HG02798 (cell line): Measurements from ENCODE around the gene LEMD2.
"Not testable (repeated sequence)": the region's sequence is repeated elsewhere in the genome, so short reads cannot be mapped to it uniquely, and the experiment has no call there.

Experiments used
- ATAC-seq: cut with Tn5 transposase; IDR thresholded peaks from one replicate; pipeline ENCODE4 v1.9.1; 2021; ENCODE audit warnings: mild to moderate bottlenecking; ENCODE audit not compliant: unreplicated experiment, poor library complexity

LEMD2 gene

GRCh38 chr6:33788694-33789549 is at the start of gene LEMD2:
Gene LEMD2 (minus strand): TSS chr6:33789130. CDS start chr6:33789116, 14 bp downstream.
- peak; percentile 94 for ATAC-seq

- ATAC-seq: no peak
Measured at GRCh38 chr6:33837971-33838665, 49.2 kb upstream of the LEMD2 start.

DNA sequence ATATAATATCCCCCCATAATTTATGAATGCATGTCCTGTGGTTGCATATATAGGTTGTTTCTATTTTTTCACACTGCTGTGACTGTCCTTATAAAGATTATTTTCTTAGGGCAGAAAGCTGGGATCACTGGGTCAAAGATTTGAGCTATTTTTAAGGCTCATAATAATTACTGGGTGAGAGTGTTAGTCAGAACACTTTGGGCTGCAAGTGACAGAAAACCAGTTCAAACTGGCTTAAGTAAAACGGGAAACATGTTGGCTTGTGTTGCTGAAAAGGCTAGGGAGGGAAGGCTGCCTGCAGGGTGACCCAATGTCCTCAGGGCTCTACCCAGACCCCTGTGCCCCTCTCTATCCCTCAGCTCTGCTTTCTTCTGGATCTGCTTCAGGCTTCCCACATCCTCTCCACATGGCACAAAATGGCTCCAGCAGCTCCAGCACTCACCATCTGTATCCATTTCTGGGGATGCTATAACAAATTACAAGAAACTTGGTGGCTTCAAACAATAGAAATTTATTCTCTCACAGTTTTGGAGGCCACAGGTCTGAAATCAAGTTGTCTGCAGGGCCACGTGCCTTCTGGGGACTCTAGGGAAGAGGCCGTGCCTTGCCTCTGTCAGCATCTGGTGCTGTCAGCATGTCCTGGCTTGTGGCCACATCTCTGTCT is 48.0 kb upstream of the LEMD2 start:
- ATAC-seq: no peak

- no peak for ATAC-seq
Measured at GRCh38 chr6:33834401-33835392, 45.8 kb upstream of the LEMD2 start.

DNA sequence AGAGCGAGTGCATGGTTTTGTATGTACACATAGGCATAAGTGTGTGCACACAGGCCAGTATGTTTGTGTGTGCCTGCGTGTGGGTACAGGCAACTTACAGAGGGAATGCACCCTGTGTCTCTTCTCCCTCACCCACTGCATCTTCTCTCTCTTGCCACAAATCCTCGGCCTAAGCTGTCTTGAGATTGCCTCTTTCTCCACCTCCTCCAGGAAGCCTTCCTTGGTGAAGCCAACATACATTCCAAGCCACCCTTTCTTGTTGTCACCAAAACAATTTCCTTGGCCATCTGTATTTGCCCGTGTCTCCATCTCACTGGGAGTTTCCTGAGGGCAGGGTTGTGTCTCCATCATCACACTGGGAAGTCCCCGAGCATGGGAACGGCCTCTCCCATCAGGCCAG is 44.7 kb upstream of the LEMD2 start:
- ATAC-seq: no peak

GRCh38 chr6:33832831-33833230 is 43.9 kb upstream of the LEMD2 start:
- not testable (repeated sequence) for ATAC-seq

GRCh38 chr6:33831725-33832124 is 42.8 kb upstream of the LEMD2 start:
- not testable (repeated sequence) for ATAC-seq

DNA sequence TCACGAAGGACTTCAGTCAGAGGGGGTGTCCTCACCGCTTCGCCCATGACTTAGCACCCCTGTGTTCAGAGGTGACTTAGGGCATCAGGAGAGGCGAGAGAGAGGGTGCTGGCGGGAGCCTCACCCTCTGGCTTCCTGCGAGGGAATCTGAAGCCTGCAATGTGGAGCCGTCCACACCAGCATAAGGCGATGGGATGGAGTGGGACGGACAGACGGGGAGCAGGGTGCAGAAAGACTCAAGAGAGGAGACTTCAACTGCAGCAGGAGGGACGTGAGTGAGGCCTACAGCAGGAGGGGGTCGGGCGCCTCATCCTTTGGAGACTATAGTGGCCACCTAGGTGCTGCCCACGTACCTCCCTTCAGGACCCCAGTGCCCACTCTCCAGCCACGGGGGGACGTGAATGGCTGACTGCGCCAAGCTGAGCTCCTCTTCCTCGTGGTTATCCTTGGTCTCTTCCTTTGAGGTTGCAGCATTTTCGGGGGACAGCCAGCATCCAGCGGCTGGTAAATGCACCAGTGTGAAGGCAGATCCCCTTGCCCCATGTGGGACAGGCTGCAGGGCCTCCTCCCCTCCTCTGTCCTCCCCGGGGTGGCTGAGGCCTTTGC is 41.8 kb upstream of the LEMD2 start:
- ATAC-seq: no peak

- ATAC-seq: no peak
Measured at GRCh38 chr6:33828764-33829731, 40.1 kb upstream of the LEMD2 start.

GRCh38 chr6:33828452-33828763 is 39.5 kb upstream of the LEMD2 start:
- ATAC-seq: no peak

DNA sequence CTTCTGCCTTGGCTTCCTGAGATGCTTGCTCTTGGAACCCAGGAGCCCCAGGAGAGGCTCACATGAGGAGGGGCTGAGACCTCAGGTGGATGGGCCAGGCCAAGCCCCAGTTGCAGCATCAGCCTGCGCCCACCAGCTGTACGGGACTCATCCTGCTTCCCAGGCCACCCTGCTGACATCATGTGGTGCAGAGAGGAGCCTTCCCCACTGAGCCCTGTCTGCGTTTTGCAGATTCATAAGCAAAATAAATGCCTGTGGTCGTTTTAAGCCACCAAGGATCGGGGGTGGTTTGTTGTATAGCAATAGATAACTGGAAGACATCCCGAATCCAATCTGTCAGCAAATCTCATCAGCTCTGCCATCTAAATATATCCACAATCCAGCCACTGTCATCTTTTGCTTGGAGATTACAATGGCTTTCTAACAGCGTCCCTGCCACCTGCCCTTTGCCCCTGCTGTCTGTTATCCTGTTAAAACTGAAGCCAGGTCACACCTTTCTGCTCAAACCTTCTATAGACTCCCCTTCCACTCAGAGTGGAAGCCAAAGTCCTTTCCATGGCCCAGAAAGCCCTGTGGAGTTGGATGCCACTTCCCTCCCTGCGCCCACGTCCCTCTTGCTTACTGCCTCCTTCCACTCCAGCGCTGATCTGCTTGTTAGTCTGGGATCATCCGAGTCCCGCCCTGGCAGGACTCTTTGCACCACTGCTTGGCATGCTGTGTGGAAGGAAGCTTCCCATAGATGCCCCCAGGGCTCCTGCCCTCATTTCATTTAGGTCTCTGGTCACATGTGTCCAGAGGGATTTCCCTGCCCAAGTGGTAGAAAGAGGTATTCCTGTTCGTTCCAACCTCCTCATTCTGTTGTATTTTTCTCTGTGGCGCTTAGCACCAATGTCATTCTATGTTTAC is 38.9 kb upstream of the LEMD2 start:
- ATAC-seq: no peak

GRCh38 chr6:33826537-33826936 is 37.6 kb upstream of the LEMD2 start:
- no peak for ATAC-seq

DNA sequence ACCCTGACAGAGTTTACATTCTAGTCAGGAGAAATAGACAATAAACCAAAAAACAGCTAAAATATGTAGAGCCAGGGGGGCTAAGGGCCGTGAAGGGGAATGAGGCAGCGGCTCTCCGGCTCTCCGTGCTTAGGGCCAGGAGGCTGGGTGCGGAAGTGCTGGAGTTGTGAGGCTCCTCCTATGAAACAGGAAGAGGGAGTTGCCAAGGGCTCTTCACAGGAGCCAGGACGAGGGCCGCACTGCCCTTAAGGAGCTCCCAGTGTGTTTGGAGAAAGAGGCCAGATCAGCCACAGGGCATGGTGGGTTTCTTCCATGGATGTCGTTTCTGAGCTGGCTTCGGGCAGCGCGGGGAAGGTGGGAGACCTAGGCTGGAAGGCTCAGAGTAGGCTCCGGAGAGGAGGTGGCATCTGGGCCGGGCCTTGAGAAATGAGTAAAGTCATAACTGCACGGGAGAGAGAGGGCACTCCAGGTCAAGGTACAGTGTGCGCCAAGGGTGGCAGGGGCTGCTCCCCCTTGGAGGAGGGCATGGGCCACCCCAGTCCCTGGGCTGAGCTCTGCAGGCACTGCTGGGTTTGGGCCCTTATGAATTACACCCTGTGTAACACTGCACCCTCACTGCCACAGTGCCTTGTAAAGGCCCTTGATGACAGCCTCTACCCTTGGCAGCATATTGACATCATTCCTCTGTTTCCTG is 35.7 kb upstream of the LEMD2 start:
- ATAC-seq: no peak

DNA sequence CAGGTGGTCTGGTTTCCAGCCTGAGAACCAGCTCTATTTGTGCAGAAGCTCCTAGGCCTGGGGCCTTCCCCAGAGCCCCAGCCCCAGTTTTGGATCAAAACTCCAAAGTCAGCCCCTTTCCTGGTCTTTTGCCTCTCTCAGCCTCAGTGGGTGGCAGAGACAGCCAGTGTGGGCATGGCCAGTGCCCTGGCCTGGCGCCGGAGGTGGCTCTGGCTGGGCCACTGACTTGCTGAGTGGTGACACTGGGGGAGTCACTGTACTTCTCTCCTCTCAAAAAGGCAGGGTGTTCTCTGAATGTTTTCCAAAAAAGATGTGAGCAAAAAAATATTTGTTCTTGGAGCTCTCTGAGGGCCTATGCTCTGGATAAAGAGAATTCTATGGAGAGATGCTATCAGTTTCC is 34.9 kb upstream of the LEMD2 start:
- no peak for ATAC-seq

DNA sequence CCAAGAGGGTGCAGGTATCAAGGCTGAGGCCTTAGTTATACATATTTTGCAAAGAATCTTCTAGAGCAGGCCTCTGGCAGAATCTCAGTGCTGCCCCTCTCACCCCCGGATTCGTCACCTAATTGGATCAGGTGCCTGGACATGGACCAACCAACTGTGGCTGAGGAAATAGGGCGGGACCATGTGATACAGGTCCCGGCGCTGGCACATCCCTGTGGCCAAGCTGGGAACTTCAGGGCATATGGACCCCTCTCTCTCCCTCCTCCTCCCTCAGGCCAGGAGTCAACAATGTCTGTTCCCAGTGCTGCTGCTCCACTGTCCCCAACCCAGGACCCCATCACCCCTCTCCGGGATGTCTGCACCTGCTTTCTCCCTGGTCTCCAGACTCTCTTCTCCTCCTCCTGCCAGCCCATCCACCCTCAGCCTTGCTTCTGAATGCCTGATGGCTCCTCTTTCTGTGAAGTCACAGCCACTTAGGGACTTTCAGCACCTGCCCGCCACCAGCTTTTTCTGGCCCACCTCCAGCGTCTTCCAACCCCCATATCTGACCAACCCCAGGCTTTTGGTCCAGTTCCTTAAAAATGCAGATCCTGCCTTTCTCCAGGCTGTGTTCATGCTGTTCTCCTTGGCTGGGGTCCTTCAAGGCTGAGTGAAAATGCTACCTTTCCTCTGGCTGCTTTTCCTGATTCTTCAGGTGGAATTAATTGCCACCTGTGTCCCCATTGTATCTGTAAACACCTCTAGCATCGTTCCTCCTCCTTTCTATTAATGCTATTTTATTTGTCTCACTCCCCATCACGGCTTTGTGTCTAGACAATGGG is 33.9 kb upstream of the LEMD2 start:
- no peak for ATAC-seq
